GM06990 (cell line): ENCODE data around the gene ITGB1.

Experiments used
- DNase-seq: peaks from one replicate; pipeline ENCODE4 v3.0.0-alpha.2; 2011; ENCODE audit not compliant: insufficient read length; ENCODE audit errors: extremely low read depth
- H3K27me3 ChIP-seq: replicated peaks from 2 replicates; pipeline ENCODE4 v1.6.0; 2011; ENCODE audit warnings: low read length; ENCODE audit not compliant: control insufficient read depth, insufficient read depth
- H3K36me3 ChIP-seq: 2 replicates; pipeline ENCODE4 v1.5.1; 2011; ENCODE audit warnings: low read length; ENCODE audit not compliant: control insufficient read depth, insufficient read depth
- H3K4me3 ChIP-seq: replicated peaks from 2 replicates; pipeline ENCODE4 v1.5.1; 2011; ENCODE audit warnings: low read depth, mild to moderate bottlenecking, control low read depth, low read length
- CTCF ChIP-seq: IDR thresholded peaks from 2 replicates; pipeline ENCODE4 v1.5.1; 2011; ENCODE audit warnings: low read length, control low read depth, mild to moderate bottlenecking, inconsistent platforms; ENCODE audit not compliant: insufficient read depth, poor library complexity, severe bottlenecking

ITGB1 gene

GRCh38 chr10:32951111-32951510 is 6.9 kb downstream of the ITGB1 start:
- Histone ChIP-seq H3K27me3 (no peaks in the 10 kb centered on the region), H3K4me3 (no peak overlapping the region), H3K36me3 (no peaks in the 10 kb centered on the region)
- DNase-seq = no peak
- TF ChIP-seq CTCF = no peak

GRCh38 chr10:32950591-32951108 is 7.4 kb downstream of the ITGB1 start:
- no peaks in the 10 kb centered on the region for H3K36me3 ChIP-seq
- no peak overlapping the region for H3K4me3 ChIP-seq
- no peak for DNase-seq
- no peak for TF ChIP-seq CTCF
- no peaks in the 10 kb centered on the region for H3K27me3 ChIP-seq

GRCh38 chr10:32949221-32949678 is 8.8 kb downstream of the ITGB1 start:
- no peak for TF ChIP-seq CTCF
- DNase-seq = no peak
- Histone ChIP-seq H3K36me3 (no peaks in the 10 kb centered on the region), H3K27me3 (no peaks in the 10 kb centered on the region), H3K4me3 (no peak overlapping the region)

DNA sequence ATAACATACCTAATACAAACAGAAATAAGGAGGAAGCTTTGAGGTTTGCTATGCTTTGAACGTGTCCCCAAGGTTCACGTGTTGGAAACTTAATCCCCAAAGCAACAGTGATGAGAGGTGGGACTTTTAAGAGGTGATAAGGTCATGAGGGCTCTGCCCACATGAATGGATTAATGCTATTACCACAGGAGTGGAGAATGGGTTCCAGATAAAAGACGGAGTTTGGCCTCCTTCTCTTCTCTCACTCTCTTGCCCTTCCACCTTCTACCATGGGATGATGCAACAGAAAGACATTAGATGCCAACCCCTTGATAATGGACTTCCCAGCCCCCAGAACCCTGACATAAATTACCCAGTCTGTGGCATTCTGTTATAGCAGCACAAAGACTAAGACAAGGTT is 9.6 kb downstream of the ITGB1 start:
- H3K36me3 ChIP-seq = no peaks in the 10 kb centered on the region
- DNase-seq = no peak
- H3K4me3 ChIP-seq = no peak overlapping the region
- no peaks in the 10 kb centered on the region for H3K27me3 ChIP-seq
- no peak for TF ChIP-seq CTCF

- Histone ChIP-seq H3K36me3 (no peaks in the 10 kb centered on the region), H3K4me3 (no peak overlapping the region), H3K27me3 (no peaks in the 10 kb centered on the region)
- DNase-seq = no peak
- no peak for TF ChIP-seq CTCF
Observed at GRCh38 chr10:32947586-32947985, 10.4 kb downstream of the ITGB1 start.

DNA sequence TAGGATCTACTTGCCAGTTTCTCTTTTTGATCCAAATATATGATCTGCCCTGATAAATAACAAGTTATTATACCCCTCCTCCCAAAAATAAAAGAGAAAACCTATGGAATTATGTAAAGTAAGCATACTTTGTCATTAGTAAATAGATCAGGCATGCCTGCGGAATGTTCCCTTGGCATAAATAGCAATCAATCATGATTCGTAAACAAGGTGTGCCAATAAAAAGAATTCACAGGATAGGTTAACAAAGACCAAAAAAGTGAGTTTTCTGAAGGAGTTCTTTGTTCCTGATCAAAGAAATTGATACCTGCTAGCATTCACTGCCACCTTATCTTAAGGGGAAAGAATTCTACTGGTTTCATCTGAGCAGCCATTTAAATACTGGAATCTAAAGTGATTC is 11.9 kb downstream of the ITGB1 start:
- Histone ChIP-seq H3K36me3 (no peaks in the 10 kb centered on the region), H3K4me3 (no peak overlapping the region), H3K27me3 (no peaks in the 10 kb centered on the region)
- no peak for DNase-seq
- TF ChIP-seq CTCF = no peak
